GM21526 (cell line): ENCODE results near the gene WNK2.

Experiments
- ATAC-seq: cut with Tn5 transposase; IDR thresholded peaks from one replicate; pipeline ENCODE4 v1.9.1; 2021; ENCODE audit warnings: moderate library complexity; ENCODE audit not compliant: unreplicated experiment, low FRiP score

WNK2 gene

GRCh38 chr9:93184432-93185265 lies 710 bp downstream of the WNK2 start:
- ATAC-seq: no peak

- no peak for ATAC-seq
Measured at GRCh38 chr9:93185266-93186214, 1.6 kb downstream of the WNK2 start.

- no peak for ATAC-seq
Measured at GRCh38 chr9:93186215-93186945, 2.4 kb downstream of the WNK2 start.

GRCh38 chr9:93187047-93187446 lies 3.1 kb downstream of the WNK2 start:
- no peak for ATAC-seq

GRCh38 chr9:93187574-93187973 lies 3.6 kb downstream of the WNK2 start:
- no peak for ATAC-seq

GRCh38 chr9:93188426-93189368 lies 4.8 kb downstream of the WNK2 start:
- ATAC-seq: no peak

- ATAC-seq: no peak
Measured at GRCh38 chr9:93189369-93190132, 5.6 kb downstream of the WNK2 start.

GRCh38 chr9:93190133-93190525 lies 6.2 kb downstream of the WNK2 start:
- no peak for ATAC-seq

- ATAC-seq: no peak
Measured at GRCh38 chr9:93190656-93191353, 6.9 kb downstream of the WNK2 start.

- no peak for ATAC-seq
Measured at GRCh38 chr9:93191354-93191660, 7.4 kb downstream of the WNK2 start.

- no peak for ATAC-seq
Measured at GRCh38 chr9:93192721-93193387, 8.9 kb downstream of the WNK2 start.

GRCh38 chr9:93193388-93194220 lies 9.7 kb downstream of the WNK2 start:
- ATAC-seq: no peak

- ATAC-seq: no peak
Measured at GRCh38 chr9:93194221-93194625, 10.3 kb downstream of the WNK2 start.

- ATAC-seq: no peak
Measured at GRCh38 chr9:93194641-93195040, 10.7 kb downstream of the WNK2 start.

- ATAC-seq: no peak
Measured at GRCh38 chr9:93196096-93197055, 12.4 kb downstream of the WNK2 start.

GRCh38 chr9:93197670-93198069 lies 13.7 kb downstream of the WNK2 start:
- ATAC-seq: no peak
